IMR-90 (cell line): Measurements from ENCODE around the gene HDAC9.

Experiments used
- BHLHE40 ChIP-seq: fragments of 150-350 bp; IDR thresholded peaks from 2 replicates; pipeline ENCODE4 v1.6.1; 2016; ENCODE audit warnings: mild to moderate bottlenecking, low read depth, low read length
- CEBPB ChIP-seq: IDR thresholded peaks from 2 replicates; pipeline ENCODE4 v1.6.1; 2012; ENCODE audit warnings: low read depth, low read length, improper control_type of control experiment
- CTCF ChIP-seq: conservative IDR thresholded peaks from 2 replicates; pipeline ENCODE4 v1.5.1; 2012; ENCODE audit warnings: mild to moderate bottlenecking, low read depth, low read length, improper control_type of control experiment
- ELK1 ChIP-seq: fragments of 150-350 bp; IDR thresholded peaks from 2 replicates; pipeline ENCODE4 v1.6.1; 2016; ENCODE audit warnings: low read depth, mild to moderate bottlenecking, low read length, moderate library complexity, borderline replicate concordance
- MAFK ChIP-seq: IDR thresholded peaks from 2 replicates; pipeline ENCODE4 v1.6.1; 2012; ENCODE audit warnings: low read depth, low read length, improper control_type of control experiment
- MAZ ChIP-seq: IDR thresholded peaks from 2 replicates; pipeline ENCODE4 v1.6.1; 2012; ENCODE audit warnings: low read depth, mild to moderate bottlenecking, low read length, improper control_type of control experiment, moderate library complexity, borderline replicate concordance
- MXI1 ChIP-seq: IDR thresholded peaks from 2 replicates; pipeline ENCODE4 v1.6.1; 2012; ENCODE audit warnings: low read depth, mild to moderate bottlenecking, low read length, moderate library complexity, borderline replicate concordance
- NFE2L2 ChIP-seq: fragments of 150-350 bp; IDR thresholded peaks from 2 replicates; pipeline ENCODE4 v1.6.1; 2016; ENCODE audit warnings: low read depth, mild to moderate bottlenecking, low read length
- POLR2A ChIP-seq: IDR thresholded peaks from 2 replicates; pipeline ENCODE4 v1.6.1; 2012; ENCODE audit warnings: mild to moderate bottlenecking, low read depth, low read length
- RAD21 ChIP-seq: IDR thresholded peaks from 2 replicates; pipeline ENCODE4 v1.6.1; 2012; ENCODE audit warnings: low read length, improper control_type of control experiment
- RCOR1 ChIP-seq: IDR thresholded peaks from 2 replicates; pipeline ENCODE4 v1.6.1; 2012; ENCODE audit warnings: mild to moderate bottlenecking, low read length, improper control_type of control experiment; ENCODE audit not compliant: insufficient replicate concordance
- RFX5 ChIP-seq: IDR thresholded peaks from 2 replicates; pipeline ENCODE4 v1.8.0; 2012; ENCODE audit warnings: low read depth, mild to moderate bottlenecking, low read length, moderate library complexity
- SMC3 ChIP-seq: fragments of 150-350 bp; IDR thresholded peaks from 2 replicates; pipeline ENCODE4 v1.6.1; 2016; ENCODE audit warnings: low read depth, mild to moderate bottlenecking, antibody characterized with exemption, low read length, moderate library complexity
- USF2 ChIP-seq: fragments of 150-350 bp; IDR thresholded peaks from 2 replicates; pipeline ENCODE4 v1.6.1; 2017; ENCODE audit warnings: mild to moderate bottlenecking, antibody characterized with exemption, low read length, low read depth

GRCh38 chr7:18580950-18581349, 85.4 kb downstream of the HDAC9 start:
- TF ChIP-seq MAFK (no peak), CTCF (no peak), BHLHE40 (no peak), POLR2A (no peak), CEBPB (no peak), SMC3 (no peak), MXI1 (no peak), MAZ (no peak), RCOR1 (no peak), RAD21 (no peak), RFX5 (no peak), ELK1 (no peak), NFE2L2 (no peak), USF2 (no peak)
